Right atrium auricular region (tissue), 2 donors: ENCODE results near the gene DPH7. TPM values are rescaled to one million over a fixed set of nuclear protein-coding genes. Genes with fewer than 3 reads are reported as not detected.
A peak's percentile ranks its signal among the peaks of the same experiment; 100 is the strongest.
"Not testable (repeated sequence)": the region's sequence is repeated elsewhere in the genome, so short reads cannot be mapped to it uniquely, and the experiment has no call there.

Source experiments
- DNase-seq: peaks from one replicate; pipeline ENCODE4 v3.0.0-alpha.2; 2019; ENCODE audit warnings: low spot score
- H3K27ac ChIP-seq, 2 donors: fragments of 200-600 bp; sonication (generic); 1 replicate in 1 of 2; 2 replicates in 1 of 2; pipeline ENCODE4 v1.5.1; 2016 to 2019
- H3K27me3 ChIP-seq, 2 donors: fragments of 200-600 bp; sonication (generic); one replicate each; pipeline versions ENCODE4 v1.5.1 to v1.6.0; 2017 to 2019
- H3K36me3 ChIP-seq: fragments of 200-600 bp; sonication (generic); one replicate; pipeline ENCODE4 v1.5.1; 2016
- H3K4me1 ChIP-seq, 2 donors: fragments of 200-600 bp; sonication (generic); one replicate each; pipeline versions ENCODE4 v1.5.1 to v1.6.0; 2017 to 2019
- H3K4me3 ChIP-seq, 2 donors: fragments of 200-600 bp; sonication (generic); 1 replicate in 1 of 2; 2 replicates in 1 of 2; pipeline ENCODE4 v1.5.1; 2017 to 2019; ENCODE audit warnings: mild to moderate bottlenecking in 1 of 2, moderate library complexity in 1 of 2
- H3K9me3 ChIP-seq, 2 donors: fragments of 200-600 bp; sonication (generic); one replicate each; pipeline ENCODE4 v1.5.1; 2019
- CTCF ChIP-seq, 2 donors: fragments of 200-600 bp; sonication (generic); IDR thresholded peaks; one replicate each; pipeline ENCODE4 v1.5.1; 2019; ENCODE audit warnings: antibody characterized with exemption in 2 of 2
- total RNA-seq, 2 donors: library from RNA; depleted of rRNA; stranded (reverse); fragments of >200 nt; gene quantifications; one replicate each; pipeline ENCODE4 v1.1.0, GENCODE V29; 2016

The DPH7 gene
- total RNA-seq, 2 donors from 2014 or later, result 17.9 to 21.0 TPM

- TF ChIP-seq CTCF (IDR thresholded peaks at IDR 0.05), result peak in 1 of 2 donors; percentile 55
- DNase-seq, result peak; percentile 85
- Histone ChIP-seq H3K27me3 (no peaks in the 10 kb centered on the region), H3K36me3 (peaks cover 15% of the 10 kb centered on the region), H3K9me3 (no peaks in the 10 kb centered on the region), H3K27ac (peak within 1 kb of the TSS; percentile 91 to 95), H3K4me1 (peaks cover 0 to 32% of the 10 kb centered on the region in 2 donors), H3K4me3 (peak within 1 kb of the TSS; percentile 85 to 95)
Measured at GRCh38 chr9:137551264-137552021, 27.3 kb downstream of the DPH7 start, which contains the start of gene MRPL41. Gene MRPL41, plus strand, starts transcription at chr9:137551879. Its CDS starts 203 bp downstream, at chr9:137552082.

- H3K4me1 ChIP-seq, result peaks cover 0 to 28% of the 10 kb centered on the region in 2 donors
- H3K36me3 ChIP-seq, result peaks cover 10% of the 10 kb centered on the region
- peak overlapping the region; percentile 91 to 95 for H3K27ac ChIP-seq
- H3K9me3 ChIP-seq, H3K27me3 ChIP-seq, DNase-seq: not testable (repeated sequence)
- peak overlapping the region; percentile 85 to 95 for H3K4me3 ChIP-seq
Measured at GRCh38 chr9:137550958-137551263, 27.8 kb downstream of the DPH7 start.

- Histone ChIP-seq H3K4me1 (peaks cover 0 to 28% of the 10 kb centered on the region in 2 donors), H3K36me3 (peaks cover 3% of the 10 kb centered on the region), H3K27me3 (no peaks in the 10 kb centered on the region), H3K9me3 (no peaks in the 10 kb centered on the region), H3K27ac (peak within 1 kb of the TSS; percentile 91 to 95), H3K4me3 (peak within 1 kb of the TSS; percentile 85 to 95)
- TF ChIP-seq CTCF (IDR thresholded peaks at IDR 0.05), result no peak
- peak; percentile 89 for DNase-seq
Measured at GRCh38 chr9:137550231-137550621, 28.5 kb downstream of the DPH7 start, which contains the start of gene PNPLA7. Gene PNPLA7, minus strand, starts transcription at chr9:137550402. Its CDS starts 205 bp downstream, at chr9:137550197.

- Histone ChIP-seq H3K4me3 (no peak overlapping the region), H3K36me3 (no peaks in the 10 kb centered on the region), H3K9me3 (no peaks in the 10 kb centered on the region), H3K27me3 (no peaks in the 10 kb centered on the region), H3K4me1 (peaks cover 0 to 27% of the 10 kb centered on the region in 2 donors), H3K27ac (peak overlapping the region; percentile 36 to 95)
- DNase-seq, result peak; percentile 60
- no peak for TF ChIP-seq CTCF (IDR thresholded peaks at IDR 0.05)
Measured at GRCh38 chr9:137547687-137548543, 30.8 kb downstream of the DPH7 start.

- Histone ChIP-seq H3K36me3 (peaks cover 6% of the 10 kb centered on the region), H3K4me3 (no peak overlapping the region), H3K27me3 (no peaks in the 10 kb centered on the region), H3K9me3 (no peaks in the 10 kb centered on the region), H3K27ac (no peak overlapping the region), H3K4me1 (peaks cover 0 to 14% of the 10 kb centered on the region in 2 donors)
- peak; percentile 63 for DNase-seq
- no peak for TF ChIP-seq CTCF (IDR thresholded peaks at IDR 0.05)
Measured at GRCh38 chr9:137545123-137545522, 33.6 kb downstream of the DPH7 start.

- H3K4me3 ChIP-seq, result no peak overlapping the region
- peaks cover 8% of the 10 kb centered on the region for H3K36me3 ChIP-seq
- H3K27me3 ChIP-seq, result no peaks in the 10 kb centered on the region
- DNase-seq, result no peak
- no peak overlapping the region for H3K27ac ChIP-seq
- no peak for TF ChIP-seq CTCF (IDR thresholded peaks at IDR 0.05)
- H3K4me1 ChIP-seq, result peaks cover 0 to 5% of the 10 kb centered on the region in 2 donors
- no peaks in the 10 kb centered on the region for H3K9me3 ChIP-seq
Measured at GRCh38 chr9:137544176-137544760, 34.5 kb downstream of the DPH7 start.
